Heart right ventricle (tissue), 16 donors: ENCODE data around the gene PTGES2. TPM values are rescaled to one million over a fixed set of nuclear protein-coding genes. Genes with fewer than 3 reads are reported as not detected.

Source experiments
- ATAC-seq, 8 donors: fragments of 200-7000 bp; cut with Tn5 transposase; one replicate each; pipeline ENCODE4 v1.9.1; 2020; ENCODE audit warnings: mild to moderate bottlenecking in 8 of 8, moderate library complexity in 8 of 8, moderate number of reproducible peaks in 1 of 8
- DNase-seq, 2 donors: peaks; one replicate each; pipeline ENCODE4 v3.0.0-alpha.2; 2020
- H3K27ac ChIP-seq, 10 donors: fragments of 200-600 bp; sonication (generic) in 2 of 10; one replicate each; pipeline versions ENCODE4 v1.5.0 to v1.8.0; 2020 to 2022; ENCODE audit warnings: mild to moderate bottlenecking in 3 of 10
- H3K27me3 ChIP-seq, 7 donors: fragments of 200-600 bp; one replicate each; pipeline ENCODE4 v1.8.0; 2021 to 2022; ENCODE audit warnings: mild to moderate bottlenecking in 2 of 7
- H3K36me3 ChIP-seq, 9 donors: fragments of 200-600 bp; sonication (generic) in 1 of 9; one replicate each; pipeline versions ENCODE4 v1.5.0 to v1.8.0; 2020 to 2022; ENCODE audit warnings: mild to moderate bottlenecking in 2 of 9
- H3K4me1 ChIP-seq, 9 donors: fragments of 200-600 bp; sonication (generic) in 1 of 9; one replicate each; pipeline versions ENCODE4 v1.5.0 to v1.8.0; 2020 to 2022; ENCODE audit warnings: mild to moderate bottlenecking in 4 of 9
- H3K4me3 ChIP-seq, 10 donors: fragments of 200-600 bp; sonication (generic) in 2 of 10; one replicate each; pipeline versions ENCODE4 v1.5.0 to v1.8.0; 2020 to 2022; ENCODE audit warnings: mild to moderate bottlenecking in 7 of 10, moderate library complexity in 2 of 10
- H3K9me3 ChIP-seq, 11 donors: fragments of 200-600 bp in 10 of 11; sonication (generic) in 2 of 11; one replicate each; pipeline versions ENCODE4 v1.5.0 to v1.8.0; 2013 to 2022; ENCODE audit warnings: mild to moderate bottlenecking in 2 of 11, control low read depth in 1 of 11, moderate library complexity in 1 of 11
- WGBS, 2 donors: extraction: QIAGEN DNeasy Blood & Tissue Kit; methylation state at CpG; one replicate each; pipeline ENCODE4 v1.1.7; 2013; ENCODE audit warnings: inconsistent platforms in 1 of 2; 5-methylcytosine and 5-hydroxymethylcytosine counted together
- intact Hi-C, 10 donors: fragments of 100-400 bp; cut with DNase I; formaldehyde crosslinking; loops; one replicate each; pipeline versions ENCODE4 v1.11.1 to v1.14.2; 2022
- polyA plus RNA-seq, 2 donors: library from polyadenylated mRNA; stranded (reverse); fragments of 200-250 nt; gene quantifications; one replicate each; pipeline ENCODE4 v1.2.3, GENCODE V29; 2013
- total RNA-seq, 10 donors: library from RNA; stranded (reverse); fragmentation: NEBNext Ultra II Directional in 3 of 10; extraction: Animal tissue kit (Norgen Biotek cat#: 25700) in 3 of 10; gene quantifications; one replicate each; pipeline versions ENCODE4 v1.2.1 to v1.2.4, GENCODE V29; 2021 to 2023
- TF ChIP-seq, protein P1 (sequence below), 9 donors: fragments of 200-600 bp; sonication (generic) in 2 of 9; IDR thresholded peaks; one replicate each; pipeline versions ENCODE4 v1.5.0 to v1.8.0; 2021 to 2022; ENCODE audit warnings: antibody characterized with exemption in 9 of 9, mild to moderate bottlenecking in 5 of 9, moderate library complexity in 1 of 9
- donor health status: Arrhythmogenic right ventricular cardiomyopathy.
- donor health status: ischemic (EF 13 %, LVEDD 7.1; RV severe dilation, severe dysfunction).
- donor health status: healthy with polysubstance abuse.
- donor health status: DM: no; HTN: yes; CAD: no.
- donor health status: DM: no; HTN: no; CAD: no.
- donor health status: ischemic (EF 25% LVEDD 6.9; RV normal size, moderate dysfunction).
- donor health status: ischemic (EF 25% LVEDD 5.7; RV mildly dilated, moderate dysfunction).
- donor health status: healthy.
- donor health status: DM: yes; HTN: yes; CAD: no.
- donor health status: Ischemic cardiomyopathy.
- donor health status: ischemic (EF 35%, LVEDD 5.7; RV mildly dilated, moderate dysfunction).
- donor health status: nonischemic (EF 11% LVEDD 7.7; RV severe dilation, severe dysfunction).
- donor health status: DM: yes; HTN: yes; CAD: no.
- donor health status: PGD.
- donor health status: ischemic (EF 29% LVEDD 5.4; RV normal size, mild dysfunction).
- donor health status: nonischemic (EF 23%, LVEDD 6.1; RV moderate dilation, normal function).

PTGES2 gene
- total and polyA plus RNA-seq, 12 donors, result 117 to 166 (median 147) TPM

DNA sequence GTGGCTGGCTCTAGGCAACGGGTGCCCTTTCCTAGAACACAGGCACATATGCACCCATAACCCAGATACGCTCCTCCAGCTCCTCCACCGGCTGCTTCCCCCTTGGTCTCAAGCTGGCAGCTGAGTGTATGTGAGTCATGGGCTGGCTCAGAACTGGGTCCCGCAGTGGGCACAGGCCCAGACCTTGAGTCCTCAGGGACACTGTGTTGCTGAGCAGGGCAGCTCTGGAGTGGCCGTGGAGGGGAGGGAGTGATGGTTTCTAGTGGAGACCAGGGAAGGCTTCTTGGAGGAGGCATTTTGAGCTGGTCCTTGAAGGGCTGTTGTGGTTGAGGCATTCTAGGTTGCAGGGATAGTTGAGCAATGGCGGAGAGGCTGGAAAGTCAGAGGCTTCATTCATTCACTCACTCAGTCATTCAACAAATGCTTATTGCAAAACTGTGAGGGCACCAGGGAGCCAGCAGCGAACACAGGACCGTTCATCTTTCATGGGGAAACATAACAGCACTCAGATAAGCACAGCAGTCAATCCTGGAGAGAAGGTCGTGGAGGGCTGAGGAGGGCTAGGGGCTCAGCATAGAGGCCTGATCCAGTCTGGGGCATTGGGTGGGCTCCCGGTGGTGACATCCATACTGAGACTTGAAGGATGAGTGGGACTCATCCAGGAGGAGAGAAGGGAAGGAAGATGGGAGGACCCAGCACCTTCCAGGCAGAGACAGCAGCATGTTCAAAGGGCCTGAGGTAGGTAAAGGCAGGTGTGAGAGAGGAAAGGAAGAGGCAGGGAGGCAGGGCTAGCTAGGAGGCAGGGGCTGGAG is 34.9 kb upstream of the PTGES2 start:
- intact Hi-C loops, result no loop called here
- DNase-seq, result peak; percentile 34 to 70
- ATAC-seq, result peak in 5 of 8 donors; percentile 10 to 70 (median 33)
- H3K36me3 ChIP-seq, result peaks cover 0 to 53% (median 20%) of the 10 kb centered on the region in 9 donors
- no peak overlapping the region for H3K4me3 ChIP-seq
- peaks cover 0 to 27% (median 13%) of the 10 kb centered on the region in 9 donors for H3K4me1 ChIP-seq
- H3K9me3 ChIP-seq, result no peaks in the 10 kb centered on the region
- TF ChIP-seq, protein P1, sequence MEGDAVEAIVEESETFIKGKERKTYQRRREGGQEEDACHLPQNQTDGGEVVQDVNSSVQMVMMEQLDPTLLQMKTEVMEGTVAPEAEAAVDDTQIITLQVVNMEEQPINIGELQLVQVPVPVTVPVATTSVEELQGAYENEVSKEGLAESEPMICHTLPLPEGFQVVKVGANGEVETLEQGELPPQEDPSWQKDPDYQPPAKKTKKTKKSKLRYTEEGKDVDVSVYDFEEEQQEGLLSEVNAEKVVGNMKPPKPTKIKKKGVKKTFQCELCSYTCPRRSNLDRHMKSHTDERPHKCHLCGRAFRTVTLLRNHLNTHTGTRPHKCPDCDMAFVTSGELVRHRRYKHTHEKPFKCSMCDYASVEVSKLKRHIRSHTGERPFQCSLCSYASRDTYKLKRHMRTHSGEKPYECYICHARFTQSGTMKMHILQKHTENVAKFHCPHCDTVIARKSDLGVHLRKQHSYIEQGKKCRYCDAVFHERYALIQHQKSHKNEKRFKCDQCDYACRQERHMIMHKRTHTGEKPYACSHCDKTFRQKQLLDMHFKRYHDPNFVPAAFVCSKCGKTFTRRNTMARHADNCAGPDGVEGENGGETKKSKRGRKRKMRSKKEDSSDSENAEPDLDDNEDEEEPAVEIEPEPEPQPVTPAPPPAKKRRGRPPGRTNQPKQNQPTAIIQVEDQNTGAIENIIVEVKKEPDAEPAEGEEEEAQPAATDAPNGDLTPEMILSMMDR (IDR thresholded peaks at IDR 0.05), result no peak
- 74 to 75% methylated on average over 10 of the region's 10 CpGs for WGBS, 2 donors
- no peak overlapping the region for H3K27ac ChIP-seq
- no peaks in the 10 kb centered on the region for H3K27me3 ChIP-seq

DNA sequence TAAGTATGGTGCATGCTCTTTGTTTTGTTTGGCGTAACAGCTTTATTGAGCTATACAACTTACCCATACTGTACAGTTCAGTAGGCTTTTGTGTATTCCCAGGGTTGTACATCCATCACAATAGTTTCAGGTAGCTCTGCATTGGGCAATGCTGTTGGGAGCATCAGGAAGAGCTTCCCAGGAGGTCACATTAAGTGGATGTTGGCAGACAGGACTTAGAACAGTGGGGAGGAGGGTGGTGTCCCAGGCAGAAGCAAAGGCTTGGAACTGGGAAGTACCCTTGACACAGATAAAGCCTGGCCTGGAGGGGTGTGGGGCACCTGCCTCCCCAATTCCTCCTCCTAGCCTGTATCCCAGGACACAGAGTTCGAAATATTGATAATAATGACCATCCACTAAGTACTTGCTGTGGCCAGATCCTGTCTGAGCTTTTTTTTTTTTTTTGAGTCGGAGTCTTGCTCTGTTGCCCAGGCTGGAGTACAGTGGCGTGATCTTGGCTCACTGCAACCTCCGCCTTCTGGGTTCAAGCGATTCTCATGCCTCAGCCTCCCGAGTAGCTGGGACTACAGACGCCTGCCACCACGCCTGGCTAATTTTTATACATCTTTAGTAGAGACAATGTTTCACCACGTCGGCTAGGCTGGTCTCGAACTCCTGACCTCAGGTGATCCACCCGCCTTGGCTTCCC is 33.8 kb upstream of the PTGES2 start:
- no peak overlapping the region for H3K27ac ChIP-seq
- no peaks in the 10 kb centered on the region for H3K9me3 ChIP-seq
- TF ChIP-seq, protein P1 (IDR thresholded peaks at IDR 0.05), result no peak
- ATAC-seq, result no peak
- 89 to 95% methylated on average over 13 of the region's 13 CpGs for WGBS, 2 donors
- no peaks in the 10 kb centered on the region for H3K27me3 ChIP-seq
- peaks cover 0 to 27% (median 13%) of the 10 kb centered on the region in 9 donors for H3K4me1 ChIP-seq
- peaks cover 0 to 42% (median 10%) of the 10 kb centered on the region in 9 donors for H3K36me3 ChIP-seq
- peak overlapping the region in 4 of 10 donors; percentile 68 to 92 (median 78) for H3K4me3 ChIP-seq
- intact Hi-C loops, result no loop called here
- DNase-seq, result no peak

DNA sequence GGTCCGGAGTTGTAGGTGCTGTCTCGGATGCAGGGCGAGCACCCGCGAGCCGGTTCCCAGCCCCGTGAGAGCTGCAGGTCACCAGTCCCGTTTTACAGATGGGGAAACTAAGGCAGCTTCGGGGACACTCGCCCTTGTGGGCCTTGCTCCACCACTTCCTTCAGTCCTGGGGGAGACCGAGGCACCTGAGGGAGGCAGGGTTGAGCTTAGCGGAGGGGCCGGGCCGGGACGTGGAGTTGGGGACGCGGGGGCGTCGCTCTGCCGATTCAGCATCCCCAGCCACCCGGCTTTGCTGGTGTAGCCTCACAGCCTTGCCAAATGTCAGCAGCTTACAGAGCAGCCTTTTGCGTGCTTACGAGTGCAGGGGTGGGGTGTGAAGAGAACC is 33.1 kb upstream of the PTGES2 start:
- Histone ChIP-seq H3K9me3 (no peaks in the 10 kb centered on the region), H3K27me3 (no peaks in the 10 kb centered on the region), H3K4me1 (peaks cover 0 to 27% (median 13%) of the 10 kb centered on the region in 9 donors), H3K36me3 (peaks cover 0 to 35% (median 9%) of the 10 kb centered on the region in 9 donors), H3K27ac (peak overlapping the region in 9 of 10 donors; percentile 59 to 89 (median 78)), H3K4me3 (peak overlapping the region; percentile 66 to 97 (median 82))
- intact Hi-C loops, result no loop called here
- no peak for DNase-seq
- peak in 6 of 8 donors; percentile 1 to 14 (median 4) for ATAC-seq
- TF ChIP-seq, protein P1 (IDR thresholded peaks at IDR 0.05), result no peak
- WGBS, 2 donors, result 1 to 2% methylated on average over 23 of the region's 23 CpGs

GRCh38 chr9:128159784-128160602 is 32.5 kb upstream of the PTGES2 start, which contains the start of gene BBLN:
Gene BBLN, plus strand, starts transcription at chr9:128160265. Its CDS starts 143 bp downstream, at chr9:128160408.
- TF ChIP-seq, protein P1 (IDR thresholded peaks at IDR 0.05), result no peak
- peaks cover 0 to 29% (median 9%) of the 10 kb centered on the region in 9 donors for H3K36me3 ChIP-seq
- ATAC-seq (peak; percentile 93 to 98 (median 96)), DNase-seq (peak; percentile 96 to 97)
- H3K4me1 ChIP-seq, result peaks cover 0 to 27% (median 13%) of the 10 kb centered on the region in 9 donors
- intact Hi-C loops, result no loop called here
- WGBS, 2 donors, result 0 to 1% methylated on average over 72 to 77 of the region's 77 CpGs
- no peaks in the 10 kb centered on the region for H3K9me3 ChIP-seq
- H3K27me3 ChIP-seq, result no peaks in the 10 kb centered on the region
- H3K27ac ChIP-seq, result peak within 1 kb of the TSS in 9 of 10 donors; percentile 59 to 89 (median 78)
- H3K4me3 ChIP-seq, result peak within 1 kb of the TSS; percentile 66 to 97 (median 82)
